ENCODE results near the gene AXIN1. TPM values are rescaled to one million over a fixed set of nuclear protein-coding genes. Genes with fewer than 3 reads are reported as not detected.
A peak's percentile ranks its signal among the peaks of the same experiment; 100 is the strongest.

AXIN1 gene
- total and polyA plus RNA-seq, 9 of the 15 experiments (the other 6 are each of a cell fraction or from before 2014, with no cell fraction given), result 0.42 to 58.0 (median 25.9) TPM

DNA sequence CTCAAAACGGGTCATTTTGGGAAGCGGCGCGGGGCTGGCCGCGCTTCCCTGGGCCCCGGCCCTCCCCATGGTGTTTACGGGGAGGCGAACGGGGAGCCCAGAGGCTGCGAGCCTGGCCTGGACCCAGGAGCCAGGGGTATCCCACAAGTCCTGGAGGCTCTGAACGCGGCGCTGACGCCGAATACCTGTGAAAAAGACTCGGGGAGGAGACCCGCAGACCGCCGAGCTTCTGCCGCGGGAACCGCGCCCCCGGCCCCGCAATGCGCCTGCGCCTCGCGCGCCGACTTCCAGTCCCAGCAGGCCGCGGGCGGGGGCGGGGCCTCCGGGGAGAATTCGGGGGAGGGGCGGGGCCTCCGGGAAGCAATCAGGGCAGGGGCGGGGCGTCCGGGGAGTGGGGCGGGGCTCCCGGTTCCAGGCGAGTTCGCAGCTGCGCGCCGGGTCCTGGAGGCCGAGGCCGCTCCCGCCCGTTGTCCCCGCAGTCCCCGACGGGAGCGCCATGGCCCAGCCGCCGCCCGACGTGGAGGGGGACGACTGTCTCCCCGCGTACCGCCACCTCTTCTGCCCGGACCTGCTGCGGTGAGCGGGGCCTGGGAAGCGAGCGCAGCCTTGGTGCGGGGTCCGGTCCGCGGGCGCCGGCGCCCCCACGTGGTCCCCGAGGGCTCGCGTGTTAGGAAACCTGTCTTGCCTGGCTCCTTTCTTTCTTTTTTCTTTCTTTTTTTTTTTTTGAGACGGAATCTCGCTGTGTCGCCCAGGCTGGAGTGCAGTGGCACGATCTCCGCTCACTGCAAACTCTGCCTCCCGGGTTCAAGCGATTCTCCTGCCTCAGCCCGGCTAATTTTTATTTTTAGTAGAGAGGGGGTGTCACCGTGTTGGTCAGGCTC lies 49.2 kb upstream of the AXIN1 start, which contains the start of gene DECR2 (continued):
- TF ChIP-seq, protein P1, sequence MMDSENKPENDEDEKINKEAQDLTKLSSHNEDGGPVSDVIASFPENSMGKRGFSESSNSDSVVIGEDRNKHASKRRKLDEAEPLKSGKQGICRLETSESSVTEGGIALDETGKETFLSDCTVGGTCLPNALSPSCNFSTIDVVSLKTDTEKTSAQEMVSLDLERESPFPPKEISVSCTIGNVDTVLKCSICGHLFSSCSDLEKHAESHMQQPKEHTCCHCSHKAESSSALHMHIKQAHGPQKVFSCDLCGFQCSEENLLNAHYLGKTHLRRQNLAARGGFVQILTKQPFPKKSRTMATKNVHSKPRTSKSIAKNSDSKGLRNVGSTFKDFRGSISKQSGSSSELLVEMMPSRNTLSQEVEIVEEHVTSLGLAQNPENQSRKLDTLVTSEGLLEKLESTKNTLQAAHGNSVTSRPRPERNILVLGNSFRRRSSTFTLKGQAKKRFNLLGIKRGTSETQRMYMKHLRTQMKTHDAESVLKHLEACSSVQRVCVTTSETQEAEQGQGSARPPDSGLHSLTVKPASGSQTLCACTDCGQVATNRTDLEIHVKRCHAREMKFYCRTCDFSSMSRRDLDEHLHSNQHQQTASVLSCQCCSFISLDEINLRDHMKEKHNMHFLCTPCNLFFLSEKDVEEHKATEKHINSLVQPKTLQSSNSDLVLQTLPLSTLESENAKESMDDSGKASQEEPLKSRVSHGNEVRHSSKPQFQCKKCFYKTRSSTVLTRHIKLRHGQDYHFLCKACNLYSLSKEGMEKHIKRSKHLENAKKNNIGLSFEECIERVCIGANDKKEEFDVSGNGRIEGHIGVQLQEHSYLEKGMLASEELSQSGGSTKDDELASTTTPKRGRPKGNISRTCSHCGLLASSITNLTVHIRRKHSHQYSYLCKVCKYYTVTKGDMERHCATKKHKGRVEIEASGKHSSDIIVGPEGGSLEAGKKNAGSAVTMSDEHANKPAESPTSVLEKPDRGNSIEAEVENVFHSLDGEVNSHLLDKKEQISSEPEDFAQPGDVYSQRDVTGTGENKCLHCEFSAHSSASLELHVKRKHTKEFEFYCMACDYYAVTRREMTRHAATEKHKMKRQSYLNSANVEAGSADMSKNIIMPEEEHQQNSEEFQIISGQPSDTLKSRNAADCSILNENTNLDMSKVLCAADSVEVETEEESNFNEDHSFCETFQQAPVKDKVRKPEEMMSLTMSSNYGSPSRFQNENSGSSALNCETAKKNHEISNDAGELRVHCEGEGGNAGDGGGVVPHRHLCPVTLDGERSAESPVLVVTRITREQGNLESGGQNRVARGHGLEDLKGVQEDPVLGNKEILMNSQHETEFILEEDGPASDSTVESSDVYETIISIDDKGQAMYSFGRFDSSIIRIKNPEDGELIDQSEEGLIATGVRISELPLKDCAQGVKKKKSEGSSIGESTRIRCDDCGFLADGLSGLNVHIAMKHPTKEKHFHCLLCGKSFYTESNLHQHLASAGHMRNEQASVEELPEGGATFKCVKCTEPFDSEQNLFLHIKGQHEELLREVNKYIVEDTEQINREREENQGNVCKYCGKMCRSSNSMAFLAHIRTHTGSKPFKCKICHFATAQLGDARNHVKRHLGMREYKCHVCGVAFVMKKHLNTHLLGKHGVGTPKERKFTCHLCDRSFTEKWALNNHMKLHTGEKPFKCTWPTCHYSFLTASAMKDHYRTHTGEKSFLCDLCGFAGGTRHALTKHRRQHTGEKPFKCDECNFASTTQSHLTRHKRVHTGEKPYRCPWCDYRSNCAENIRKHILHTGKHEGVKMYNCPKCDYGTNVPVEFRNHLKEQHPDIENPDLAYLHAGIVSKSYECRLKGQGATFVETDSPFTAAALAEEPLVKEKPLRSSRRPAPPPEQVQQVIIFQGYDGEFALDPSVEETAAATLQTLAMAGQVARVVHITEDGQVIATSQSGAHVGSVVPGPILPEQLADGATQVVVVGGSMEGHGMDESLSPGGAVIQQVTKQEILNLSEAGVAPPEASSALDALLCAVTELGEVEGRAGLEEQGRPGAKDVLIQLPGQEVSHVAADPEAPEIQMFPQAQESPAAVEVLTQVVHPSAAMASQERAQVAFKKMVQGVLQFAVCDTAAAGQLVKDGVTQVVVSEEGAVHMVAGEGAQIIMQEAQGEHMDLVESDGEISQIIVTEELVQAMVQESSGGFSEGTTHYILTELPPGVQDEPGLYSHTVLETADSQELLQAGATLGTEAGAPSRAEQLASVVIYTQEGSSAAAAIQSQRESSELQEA (IDR thresholded peaks at IDR 0.05; ENCODE audit: low read depth), result no peak
- TF ChIP-seq ELK1 (CRISPR knock-in tag; IDR thresholded peaks at IDR 0.05) (no peak), YBX1 (IDR thresholded peaks at IDR 0.05) (no peak), RFX1 (IDR thresholded peaks at IDR 0.05) (no peak), BHLHE40 (IDR thresholded peaks at IDR 0.05; ENCODE audit: low read length) (no peak), ELF2 (CRISPR knock-in tag; IDR thresholded peaks at IDR 0.05) (peak; percentile 80), CHCHD3 (CRISPR knock-in tag; IDR thresholded peaks at IDR 0.05) (no peak; the same call in 1 of the 2 replicates), MEF2D (tag; conservative IDR thresholded peaks at IDR 0.05; ENCODE audit: low read depth) (no peak), BCL6 (CRISPR knock-in tag; IDR thresholded peaks at IDR 0.05) (no peak), MED1 (CRISPR knock-in tag; IDR thresholded peaks at IDR 0.05; ENCODE audit: borderline replicate concordance) (no peak), MTF1 (CRISPR knock-in tag; IDR thresholded peaks at IDR 0.05; ENCODE audit: borderline replicate concordance) (no peak), ZBTB1 (CRISPR knock-in tag; IDR thresholded peaks at IDR 0.05; ENCODE audit: borderline replicate concordance, low read depth) (peak; percentile 86), SNRNP70 (optimal IDR thresholded peaks at IDR 0.05; ENCODE audit: low read depth, low read length) (no peak), COPS2 (conservative IDR thresholded peaks at IDR 0.05) (no peak), ZFPM2 (CRISPR knock-in tag; IDR thresholded peaks at IDR 0.05) (no peak), THRB (CRISPR knock-in tag; conservative IDR thresholded peaks at IDR 0.05) (no peak; the same call in 1 of the 2 replicates), ASH1L (IDR thresholded peaks at IDR 0.05; ENCODE audit: borderline replicate concordance, low read depth, partially characterized antibody) (no peak), NELFE (IDR thresholded peaks at IDR 0.05; ENCODE audit: insufficient read depth, insufficient read length) (no peak), ZNF778 (CRISPR knock-in tag; IDR thresholded peaks at IDR 0.05) (no peak)

Data from K562 (cell line).